ENCODE results near the gene VGLL4. TPM values are rescaled to one million over a fixed set of nuclear protein-coding genes. Genes with fewer than 3 reads are reported as not detected.

Gene VGLL4
- polyA plus RNA-seq, 1 donor (not counting 4 experiments of a cell fraction or from before 2014, with no cell fraction given), result 32.6 TPM

DNA sequence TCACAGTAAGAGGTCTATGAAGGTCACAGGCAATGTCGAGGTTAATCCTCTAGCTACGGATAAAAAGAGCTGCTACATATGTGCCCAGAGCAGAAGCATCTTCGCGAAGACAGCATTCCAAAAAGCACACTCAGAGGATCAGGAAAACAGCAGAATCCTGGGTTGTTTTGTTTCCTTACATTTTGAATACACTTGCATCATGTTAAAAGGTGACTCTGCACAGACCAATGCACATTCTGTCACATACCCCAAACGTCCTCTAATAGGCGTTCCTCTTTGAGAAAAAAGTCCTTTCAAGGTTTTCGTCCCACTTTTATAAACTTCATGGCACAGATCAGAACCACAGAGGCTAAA lies 52.7 kb downstream of the VGLL4 start:
- Histone ChIP-seq H3K9ac (ENCODE audit: control insufficient read depth, extremely low read depth, insufficient read depth, low read length) (peak overlapping the region; percentile 44), H3K9me3 (ENCODE audit: control insufficient read depth, low read depth, low read length) (no peaks in the 10 kb centered on the region), H3K27me3 (ENCODE audit: control insufficient read depth, extremely low read depth, insufficient read depth, low read length) (no peaks in the 10 kb centered on the region), H3K4me1 (ENCODE audit: control insufficient read depth, extremely low read depth, insufficient read depth, low read length) (peaks cover 28% of the 10 kb centered on the region), H3K4me2 (ENCODE audit: control insufficient read depth, extremely low read depth, insufficient read depth, low read depth, low read length) (peak overlapping the region; percentile 71), H3K36me3 (ENCODE audit: control insufficient read depth in 2 of 2, extremely low read depth in 1 of 2, insufficient read depth in 2 of 2, low read length in 2 of 2) (peaks cover 5 to 9% of the 10 kb centered on the region in 2 experiments), H3K9me1 (ENCODE audit: control insufficient read depth, extremely low read depth, insufficient read depth, low read length) (peaks cover 10% of the 10 kb centered on the region), H4K20me1 (ENCODE audit: control insufficient read depth, extremely low read depth, insufficient read depth, low read length) (no peaks in the 10 kb centered on the region), H3K79me2 (ENCODE audit: control insufficient read depth, insufficient read depth, low read length) (peaks cover 84% of the 10 kb centered on the region), H2AFZ (ENCODE audit: control insufficient read depth, low read length) (peak overlapping the region; percentile 23), H3K4me3 (ENCODE audit: control insufficient read depth in 2 of 3, extremely low read depth in 1 of 3, insufficient read depth in 2 of 3, low read depth in 1 of 3, low read length in 3 of 3) (no peak overlapping the region), H3K27ac (ENCODE audit: control insufficient read depth, insufficient read depth, low read length) (peak overlapping the region; percentile 58)
- no peak for TF ChIP-seq EZH2 (IDR thresholded peaks at IDR 0.05; ENCODE audit: low read length)
- TF ChIP-seq, protein P1, sequence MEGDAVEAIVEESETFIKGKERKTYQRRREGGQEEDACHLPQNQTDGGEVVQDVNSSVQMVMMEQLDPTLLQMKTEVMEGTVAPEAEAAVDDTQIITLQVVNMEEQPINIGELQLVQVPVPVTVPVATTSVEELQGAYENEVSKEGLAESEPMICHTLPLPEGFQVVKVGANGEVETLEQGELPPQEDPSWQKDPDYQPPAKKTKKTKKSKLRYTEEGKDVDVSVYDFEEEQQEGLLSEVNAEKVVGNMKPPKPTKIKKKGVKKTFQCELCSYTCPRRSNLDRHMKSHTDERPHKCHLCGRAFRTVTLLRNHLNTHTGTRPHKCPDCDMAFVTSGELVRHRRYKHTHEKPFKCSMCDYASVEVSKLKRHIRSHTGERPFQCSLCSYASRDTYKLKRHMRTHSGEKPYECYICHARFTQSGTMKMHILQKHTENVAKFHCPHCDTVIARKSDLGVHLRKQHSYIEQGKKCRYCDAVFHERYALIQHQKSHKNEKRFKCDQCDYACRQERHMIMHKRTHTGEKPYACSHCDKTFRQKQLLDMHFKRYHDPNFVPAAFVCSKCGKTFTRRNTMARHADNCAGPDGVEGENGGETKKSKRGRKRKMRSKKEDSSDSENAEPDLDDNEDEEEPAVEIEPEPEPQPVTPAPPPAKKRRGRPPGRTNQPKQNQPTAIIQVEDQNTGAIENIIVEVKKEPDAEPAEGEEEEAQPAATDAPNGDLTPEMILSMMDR (optimal IDR thresholded peaks at IDR 0.05 in 1 of 3, IDR thresholded peaks at IDR 0.05 in 1 of 3, conservative IDR thresholded peaks at IDR 0.05 in 1 of 3; ENCODE audit: extremely low read depth in 1 of 3, insufficient read depth in 2 of 3, low read length in 3 of 3), result no peak
- DNase-seq (ENCODE audit: low read depth, low spot score), result no peak
- FAIRE-seq, result peak; percentile 49
- dilution Hi-C loops (cut with MboI; ENCODE audit: extremely low pct_ligation_motif_present, low sequenced_read_pairs), result no loop called here

DNA sequence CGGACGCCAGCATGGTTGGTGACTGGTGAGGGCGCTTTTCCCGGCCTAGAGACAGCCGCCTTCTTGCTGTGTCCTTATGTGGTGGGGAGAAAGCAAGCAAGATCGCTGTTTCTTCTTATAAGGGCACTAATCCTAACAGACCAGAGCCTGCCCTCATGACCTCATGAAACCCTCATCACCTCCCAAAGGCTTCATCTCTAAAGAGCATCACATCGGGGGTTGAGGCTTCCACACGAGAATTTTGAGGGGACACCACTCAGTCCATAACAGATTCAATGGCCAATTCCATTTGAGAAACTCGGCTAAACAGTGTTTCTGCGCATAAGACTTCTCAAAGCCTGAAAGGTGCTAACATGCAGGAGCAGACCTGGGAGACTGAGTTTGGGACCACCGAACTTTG lies 54.0 kb downstream of the VGLL4 start:
- TF ChIP-seq, protein P1 (optimal IDR thresholded peaks at IDR 0.05 in 1 of 3, IDR thresholded peaks at IDR 0.05 in 1 of 3, conservative IDR thresholded peaks at IDR 0.05 in 1 of 3; ENCODE audit: extremely low read depth in 1 of 3, insufficient read depth in 2 of 3, low read length in 3 of 3), result no peak
- no peak for TF ChIP-seq EZH2 (IDR thresholded peaks at IDR 0.05; ENCODE audit: low read length)
- FAIRE-seq, result no peak
- H3K27ac ChIP-seq (ENCODE audit: control insufficient read depth, insufficient read depth, low read length), result no peak overlapping the region
- H3K9me1 ChIP-seq (ENCODE audit: control insufficient read depth, extremely low read depth, insufficient read depth, low read length), result peaks cover 10% of the 10 kb centered on the region
- peaks cover 5 to 9% of the 10 kb centered on the region in 2 experiments for H3K36me3 ChIP-seq (ENCODE audit: control insufficient read depth in 2 of 2, extremely low read depth in 1 of 2, insufficient read depth in 2 of 2, low read length in 2 of 2)
- H2AFZ ChIP-seq (ENCODE audit: control insufficient read depth, low read length), result no peak overlapping the region
- no peak overlapping the region for H3K4me2 ChIP-seq (ENCODE audit: control insufficient read depth, extremely low read depth, insufficient read depth, low read depth, low read length)
- H3K79me2 ChIP-seq (ENCODE audit: control insufficient read depth, insufficient read depth, low read length), result peaks cover 91% of the 10 kb centered on the region
- no peak overlapping the region for H3K9ac ChIP-seq (ENCODE audit: control insufficient read depth, extremely low read depth, insufficient read depth, low read length)
- H3K27me3 ChIP-seq (ENCODE audit: control insufficient read depth, extremely low read depth, insufficient read depth, low read length), result no peaks in the 10 kb centered on the region
- H3K9me3 ChIP-seq (ENCODE audit: control insufficient read depth, low read depth, low read length), result no peaks in the 10 kb centered on the region
- H4K20me1 ChIP-seq (ENCODE audit: control insufficient read depth, extremely low read depth, insufficient read depth, low read length), result no peaks in the 10 kb centered on the region
- dilution Hi-C loops (cut with MboI; ENCODE audit: extremely low pct_ligation_motif_present, low sequenced_read_pairs), result no loop called here
- no peak overlapping the region for H3K4me3 ChIP-seq (ENCODE audit: control insufficient read depth in 2 of 3, extremely low read depth in 1 of 3, insufficient read depth in 2 of 3, low read depth in 1 of 3, low read length in 3 of 3)
- H3K4me1 ChIP-seq (ENCODE audit: control insufficient read depth, extremely low read depth, insufficient read depth, low read length), result peaks cover 28% of the 10 kb centered on the region
- DNase-seq (ENCODE audit: low read depth, low spot score), result no peak

Data from keratinocyte (primary cell).